GM21576 (cell line): ENCODE data around the gene PNO1.
"Not testable (repeated sequence)": the region's sequence is repeated elsewhere in the genome, so short reads cannot be mapped to it uniquely, and the experiment has no call there.

Experiments used
- ATAC-seq: cut with Tn5 transposase; IDR thresholded peaks from one replicate; pipeline ENCODE4 v1.9.1; 2021; ENCODE audit warnings: mild to moderate bottlenecking, moderate library complexity; ENCODE audit not compliant: unreplicated experiment

PNO1 gene

GRCh38 chr2:68156419-68156818 is 1.3 kb upstream of the PNO1 start:
- ATAC-seq, result no peak

- peak; percentile 22 for ATAC-seq
Observed at GRCh38 chr2:68157002-68157401, 686 bp upstream of the PNO1 start.

GRCh38 chr2:68158134-68158447 is 403 bp downstream of the PNO1 start:
- ATAC-seq, result no peak

- ATAC-seq, result no peak
Observed at GRCh38 chr2:68163641-68164040, 6.0 kb downstream of the PNO1 start.

- ATAC-seq, result no peak
Observed at GRCh38 chr2:68167186-68167585, 9.5 kb downstream of the PNO1 start.

GRCh38 chr2:68169308-68169707 is 11.6 kb downstream of the PNO1 start:
- ATAC-seq, result no peak

- ATAC-seq, result no peak
Observed at GRCh38 chr2:68171146-68171545, 13.5 kb downstream of the PNO1 start.

GRCh38 chr2:68171684-68172083 is 14.0 kb downstream of the PNO1 start:
- no peak for ATAC-seq

- ATAC-seq, result no peak
Observed at GRCh38 chr2:68172521-68172920, 14.8 kb downstream of the PNO1 start.

- no peak for ATAC-seq
Observed at GRCh38 chr2:68172990-68173700, 15.5 kb downstream of the PNO1 start.

- ATAC-seq, result not testable (repeated sequence)
Observed at GRCh38 chr2:68175210-68175609, 17.5 kb downstream of the PNO1 start.

- no peak for ATAC-seq
Observed at GRCh38 chr2:68176657-68177056, 19.0 kb downstream of the PNO1 start.

- no peak for ATAC-seq
Observed at GRCh38 chr2:68177541-68177940, 19.9 kb downstream of the PNO1 start.

- ATAC-seq, result no peak
Observed at GRCh38 chr2:68178432-68178831, 20.7 kb downstream of the PNO1 start.

GRCh38 chr2:68178954-68179627 is 21.4 kb downstream of the PNO1 start:
- no peak for ATAC-seq

- no peak for ATAC-seq
Observed at GRCh38 chr2:68182902-68183301, 25.2 kb downstream of the PNO1 start.

- ATAC-seq, result no peak
Observed at GRCh38 chr2:68185541-68186164, 28.0 kb downstream of the PNO1 start.

- no peak for ATAC-seq
Observed at GRCh38 chr2:68187329-68187728, 29.6 kb downstream of the PNO1 start.

- no peak for ATAC-seq
Observed at GRCh38 chr2:68188831-68189230, 31.1 kb downstream of the PNO1 start.

- no peak for ATAC-seq
Observed at GRCh38 chr2:68189991-68190784, 32.5 kb downstream of the PNO1 start.

- ATAC-seq, result no peak
Observed at GRCh38 chr2:68190991-68191731, 33.5 kb downstream of the PNO1 start.
